Right lobe of liver (tissue), 6 donors: Measurements from ENCODE around the gene KRTAP3-3. TPM values are rescaled to one million over a fixed set of nuclear protein-coding genes. Genes with fewer than 3 reads are reported as not detected.

Experiments
- ATAC-seq, 4 donors: fragments of 200-7000 bp; cut with Tn5 transposase; one replicate each; pipeline ENCODE4 v1.9.1; 2020; ENCODE audit warnings: mild to moderate bottlenecking in 4 of 4, moderate library complexity in 4 of 4
- DNase-seq, 3 donors: peaks; one replicate each; pipeline ENCODE4 v3.0.0-alpha.2; 2020
- H3K27ac ChIP-seq, 3 donors: fragments of 200-600 bp; one replicate each; pipeline ENCODE4 v1.8.0; 2022
- H3K27me3 ChIP-seq, 2 donors: fragments of 200-600 bp; one replicate each; pipeline ENCODE4 v1.8.0; 2022
- H3K36me3 ChIP-seq, 4 donors: fragments of 200-600 bp; sonication (generic) in 1 of 4; one replicate each; pipeline versions ENCODE4 v1.5.1 to v1.8.0; 2017 to 2022; ENCODE audit warnings: control low read depth in 1 of 4
- H3K4me1 ChIP-seq, 4 donors: fragments of 200-600 bp; sonication (generic) in 1 of 4; one replicate each; pipeline versions ENCODE4 v1.5.1 to v1.8.0; 2017 to 2022; ENCODE audit warnings: control low read depth in 1 of 4
- H3K4me3 ChIP-seq, 3 donors: fragments of 200-600 bp; one replicate each; pipeline ENCODE4 v1.8.0; 2022
- H3K9me3 ChIP-seq, 4 donors: fragments of 200-600 bp; sonication (generic) in 1 of 4; one replicate each; pipeline versions ENCODE4 v1.5.1 to v1.8.0; 2017 to 2022; ENCODE audit warnings: control low read depth in 1 of 4
- CTCF ChIP-seq, 4 donors: fragments of 200-600 bp in 3 of 4; fragments of 450-650 bp in 1 of 4; IDR thresholded peaks; one replicate each; pipeline versions ENCODE4 v1.5.1 to v1.8.0; 2016 to 2022; ENCODE audit warnings: antibody characterized with exemption in 4 of 4, mild to moderate bottlenecking in 2 of 4
- POLR2A ChIP-seq: fragments of 450-650 bp; IDR thresholded peaks from one replicate; pipeline ENCODE4 v1.6.1; 2017; ENCODE audit warnings: antibody characterized with exemption, mild to moderate bottlenecking
- WGBS: methylation state at CpG from one replicate; pipeline ENCODE4 v1.1.6; 2018; ENCODE audit warnings: low coverage, low lambda C conversion rate; ENCODE audit not compliant: insufficient coverage; ENCODE audit errors: missing lambda C conversion rate; 5-methylcytosine and 5-hydroxymethylcytosine counted together
- intact Hi-C, 2 donors: fragments of 100-400 bp; cut with DNase I; formaldehyde crosslinking; loops; one replicate each; pipeline versions ENCODE4 v1.11.2 to v1.14.1; 2022
- total RNA-seq, 6 experiments: library from RNA; depleted of rRNA in 2 of 6; stranded (reverse); fragments of >200 nt in 2 of 6; fragmentation: NEBNext Ultra II Directional in 3 of 6; extraction: Animal tissue kit (Norgen Biotek cat#: 25700) in 3 of 6; gene quantifications; one replicate each; pipeline versions ENCODE4 v1.1.0 to v1.2.4, GENCODE V29; 2016 to 2023
- donor health status: DM: no; HTN: yes; CAD: no.
- donor health status: DM: no; HTN: no; CAD: no.
- donor health status: DM: no; HTN: no; CAD: no.
- donor health status: DM: no; HTN: yes; CAD: no.
- donor health status: DM: no; HTN: yes; CAD: no.

Gene KRTAP3-3
- total RNA-seq, 6 experiments from 2014 or later, result not detected

DNA sequence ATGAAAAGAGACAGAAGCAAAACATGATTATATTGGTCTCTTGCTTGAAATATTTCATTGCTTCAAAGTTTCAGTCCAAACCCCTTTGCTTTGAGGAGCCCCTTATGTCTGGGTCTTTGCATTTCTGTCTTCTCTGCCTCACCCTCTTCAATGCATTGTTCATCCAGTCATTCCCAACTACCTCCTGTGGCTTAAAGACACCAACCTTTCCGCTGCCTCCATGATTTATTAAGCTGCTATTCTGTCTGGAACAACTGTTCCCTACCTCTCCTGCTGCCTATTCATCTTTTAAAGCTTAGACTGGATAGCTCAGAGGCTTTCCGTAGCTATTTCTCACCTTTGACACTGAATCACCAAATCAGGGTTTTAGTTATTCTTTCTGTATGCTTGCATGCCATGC, 3.4 kb upstream of the KRTAP3-3 start:
- ATAC-seq, result no peak
- Histone ChIP-seq H3K4me1 (no peaks in the 10 kb centered on the region), H3K36me3 (no peaks in the 10 kb centered on the region), H3K27ac (no peak overlapping the region), H3K4me3 (no peak overlapping the region), H3K27me3 (peaks cover 3 to 5% of the 10 kb centered on the region in 2 donors), H3K9me3 (no peaks in the 10 kb centered on the region)
- TF ChIP-seq POLR2A (no peak), CTCF (IDR thresholded peaks at IDR 0.05) (no peak)
- intact Hi-C loops, result no loop called here
- DNase-seq, result no peak
- WGBS, result 51% methylated on average over 2 of the region's 2 CpGs

GRCh38 chr17:40996829-40997228, 2.9 kb upstream of the KRTAP3-3 start:
- Histone ChIP-seq H3K4me1 (no peaks in the 10 kb centered on the region), H3K27me3 (peaks cover 3 to 5% of the 10 kb centered on the region in 2 donors), H3K36me3 (no peaks in the 10 kb centered on the region), H3K4me3 (no peak overlapping the region), H3K27ac (no peak overlapping the region), H3K9me3 (no peaks in the 10 kb centered on the region)
- ATAC-seq (no peak), DNase-seq (no peak)
- no peak for TF ChIP-seq POLR2A
- no peak for TF ChIP-seq CTCF (IDR thresholded peaks at IDR 0.05)
- WGBS, result 69% methylated on average over 4 of the region's 4 CpGs
- intact Hi-C loops, result no loop called here

GRCh38 chr17:40995116-40995515, 1.2 kb upstream of the KRTAP3-3 start:
- DNase-seq (no peak), ATAC-seq (no peak)
- H3K36me3 ChIP-seq, result no peaks in the 10 kb centered on the region
- no peak overlapping the region for H3K27ac ChIP-seq
- intact Hi-C loops, result no loop called here
- WGBS, result 8% methylated on average over 1 of the region's 1 CpG
- H3K27me3 ChIP-seq, result peaks cover 5 to 15% of the 10 kb centered on the region in 2 donors
- H3K4me1 ChIP-seq, result no peaks in the 10 kb centered on the region
- no peaks in the 10 kb centered on the region for H3K9me3 ChIP-seq
- H3K4me3 ChIP-seq, result no peak overlapping the region
- TF ChIP-seq CTCF (IDR thresholded peaks at IDR 0.05) (no peak), POLR2A (no peak)

DNA sequence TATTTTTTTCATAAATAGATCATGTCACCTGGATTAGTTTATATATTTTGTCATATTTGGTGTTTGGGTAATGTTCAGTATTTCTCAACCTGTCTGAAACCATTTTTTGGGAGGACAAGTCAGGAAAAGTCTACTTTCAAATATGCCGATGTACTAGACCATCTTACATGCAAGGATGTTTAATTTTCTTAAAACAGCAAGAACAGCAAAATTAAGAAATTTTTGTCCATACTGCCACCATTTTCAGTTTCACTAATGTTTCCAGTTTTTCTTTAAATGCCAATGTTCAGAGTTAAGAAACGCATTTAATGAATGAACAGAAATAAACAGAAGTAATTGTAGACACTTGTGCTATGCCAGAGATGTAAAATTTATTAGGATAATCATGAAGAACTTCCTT, 880 bp downstream of the KRTAP3-3 start:
- no peak for ATAC-seq
- intact Hi-C loops, result no loop called here
- no peak overlapping the region for H3K27ac ChIP-seq
- no peak overlapping the region for H3K4me3 ChIP-seq
- no peaks in the 10 kb centered on the region for H3K36me3 ChIP-seq
- H3K27me3 ChIP-seq, result peaks cover 5 to 12% of the 10 kb centered on the region in 2 donors
- TF ChIP-seq CTCF (IDR thresholded peaks at IDR 0.05) (no peak), POLR2A (no peak)
- no peak for DNase-seq
- 56% methylated on average over 2 of the region's 2 CpGs for WGBS
- no peaks in the 10 kb centered on the region for H3K9me3 ChIP-seq
- H3K4me1 ChIP-seq, result no peaks in the 10 kb centered on the region

DNA sequence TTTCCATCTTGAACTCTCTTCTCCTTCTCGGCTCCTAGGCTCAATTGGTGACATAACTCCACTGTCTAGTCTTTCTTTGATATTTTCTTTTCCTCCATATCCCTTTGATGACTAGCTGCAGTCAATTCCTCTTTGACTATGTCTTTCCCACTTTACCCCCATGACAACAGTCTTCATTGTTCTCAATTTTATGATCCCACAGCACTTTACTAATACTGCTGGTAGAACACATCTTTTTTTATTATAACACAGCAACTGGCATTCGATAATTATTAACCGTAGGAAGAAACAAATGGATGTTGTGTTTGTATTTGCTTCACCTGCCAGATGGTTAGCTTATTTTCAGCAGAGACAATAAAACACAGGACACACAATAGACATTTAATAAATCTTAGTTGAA, 1.3 kb downstream of the KRTAP3-3 start:
- TF ChIP-seq CTCF (IDR thresholded peaks at IDR 0.05), result no peak
- no peak for TF ChIP-seq POLR2A
- DNase-seq (no peak), ATAC-seq (no peak)
- H3K4me1 ChIP-seq, result no peaks in the 10 kb centered on the region
- no peaks in the 10 kb centered on the region for H3K9me3 ChIP-seq
- no peaks in the 10 kb centered on the region for H3K36me3 ChIP-seq
- H3K27ac ChIP-seq, result no peak overlapping the region
- H3K27me3 ChIP-seq, result peaks cover 5 to 12% of the 10 kb centered on the region in 2 donors
- no peak overlapping the region for H3K4me3 ChIP-seq
- 69% methylated on average over 3 of the region's 3 CpGs for WGBS
- intact Hi-C loops, result no loop called here
